Measurements from ENCODE around the gene ANKRD11. TPM values are rescaled to one million over a fixed set of nuclear protein-coding genes. Genes with fewer than 3 reads are reported as not detected.

The ANKRD11 gene
- total and polyA plus RNA-seq, 12 donors = 47.7 to 93.6 (median 66.2) TPM

- no peaks in the 10 kb centered on the region for H3K27me3 ChIP-seq
- TF ChIP-seq, protein P1, sequence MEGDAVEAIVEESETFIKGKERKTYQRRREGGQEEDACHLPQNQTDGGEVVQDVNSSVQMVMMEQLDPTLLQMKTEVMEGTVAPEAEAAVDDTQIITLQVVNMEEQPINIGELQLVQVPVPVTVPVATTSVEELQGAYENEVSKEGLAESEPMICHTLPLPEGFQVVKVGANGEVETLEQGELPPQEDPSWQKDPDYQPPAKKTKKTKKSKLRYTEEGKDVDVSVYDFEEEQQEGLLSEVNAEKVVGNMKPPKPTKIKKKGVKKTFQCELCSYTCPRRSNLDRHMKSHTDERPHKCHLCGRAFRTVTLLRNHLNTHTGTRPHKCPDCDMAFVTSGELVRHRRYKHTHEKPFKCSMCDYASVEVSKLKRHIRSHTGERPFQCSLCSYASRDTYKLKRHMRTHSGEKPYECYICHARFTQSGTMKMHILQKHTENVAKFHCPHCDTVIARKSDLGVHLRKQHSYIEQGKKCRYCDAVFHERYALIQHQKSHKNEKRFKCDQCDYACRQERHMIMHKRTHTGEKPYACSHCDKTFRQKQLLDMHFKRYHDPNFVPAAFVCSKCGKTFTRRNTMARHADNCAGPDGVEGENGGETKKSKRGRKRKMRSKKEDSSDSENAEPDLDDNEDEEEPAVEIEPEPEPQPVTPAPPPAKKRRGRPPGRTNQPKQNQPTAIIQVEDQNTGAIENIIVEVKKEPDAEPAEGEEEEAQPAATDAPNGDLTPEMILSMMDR (IDR thresholded peaks at IDR 0.05) = peak; percentile 7 to 40 (median 25)
- H3K4me1 ChIP-seq = peaks cover 20 to 75% (median 61%) of the 10 kb centered on the region in 9 donors
- no peaks in the 10 kb centered on the region for H3K9me3 ChIP-seq
- 1 to 2% methylated on average over 54 to 70 of the region's 71 CpGs for WGBS, 2 donors
- peaks cover 0 to 11% (median 0%) of the 10 kb centered on the region in 9 donors for H3K36me3 ChIP-seq
- peak; percentile 82 to 89 for DNase-seq
- H3K4me3 ChIP-seq = peak overlapping the region; percentile 70 to 98 (median 83)
- peak; percentile 17 to 70 (median 48) for ATAC-seq
- H3K27ac ChIP-seq = peak overlapping the region; percentile 88 to 98 (median 94)
- intact Hi-C loops (cut with DNase I) = loop anchor here in 6 of 10 donors (5.0 to 10.0 kb wide), 7 partner anchors 37 to 268 kb away; no protein-coding TSS in a partner anchor
These were observed 1.1 kb downstream of the ANKRD11 start for GRCh38 chr16:89489040-89489897.

- no peak overlapping the region for H3K4me3 ChIP-seq
- no peaks in the 10 kb centered on the region for H3K9me3 ChIP-seq
- peaks cover 0 to 8% (median 0%) of the 10 kb centered on the region in 9 donors for H3K36me3 ChIP-seq
- intact Hi-C loops (cut with DNase I) = loop anchor here in 6 of 10 donors (5.0 to 10.0 kb wide), 7 partner anchors 33 to 272 kb away; no protein-coding TSS in a partner anchor
- DNase-seq (no peak), ATAC-seq (no peak)
- H3K27me3 ChIP-seq = no peaks in the 10 kb centered on the region
- TF ChIP-seq, protein P1 (IDR thresholded peaks at IDR 0.05) = no peak
- peaks cover 33 to 83% (median 82%) of the 10 kb centered on the region in 9 donors for H3K4me1 ChIP-seq
- H3K27ac ChIP-seq = peak overlapping the region in 1 of 10 donors; percentile 48
- 31 to 48% methylated on average over 4 of the region's 4 CpGs for WGBS, 2 donors
These were observed 4.6 kb downstream of the ANKRD11 start for GRCh38 chr16:89485701-89486246.

DNA sequence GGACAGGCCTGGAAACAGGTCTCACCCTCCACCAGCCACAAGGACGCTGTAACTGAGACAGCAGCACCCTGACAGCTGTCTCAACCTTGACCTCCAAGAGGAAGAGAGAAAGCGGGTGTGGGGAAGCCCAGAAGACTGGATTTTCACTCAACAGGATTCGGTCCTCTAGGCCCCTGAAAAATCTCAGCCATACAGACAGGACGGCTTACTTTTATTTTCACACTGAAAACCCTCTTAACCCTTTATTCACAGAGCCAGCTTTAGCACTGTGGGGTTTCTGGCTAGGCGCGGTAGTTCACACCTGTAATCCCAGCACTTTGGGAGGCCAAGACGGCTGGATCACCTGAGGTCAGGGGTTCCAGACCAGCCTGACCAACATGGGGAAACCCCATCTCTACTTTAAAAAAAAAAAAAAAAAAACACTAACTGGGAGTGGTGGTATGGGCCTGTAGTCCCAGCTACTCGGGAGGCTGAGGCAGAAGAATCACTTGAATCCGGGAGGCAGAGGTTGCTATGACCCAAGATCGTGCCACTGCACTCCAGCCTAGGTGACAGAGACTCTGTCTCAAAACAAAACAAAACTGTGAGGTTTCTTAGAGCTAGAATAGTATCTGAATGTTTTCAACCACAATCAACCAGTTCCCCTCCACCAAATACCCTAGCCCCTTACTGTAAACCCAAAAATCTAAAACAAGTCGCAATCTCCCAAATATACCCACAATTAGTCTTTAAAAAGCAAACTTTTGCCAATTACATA, 5.3 kb downstream of the ANKRD11 start:
- peak overlapping the region in 3 of 10 donors; percentile 3 to 48 (median 41) for H3K27ac ChIP-seq
- TF ChIP-seq, protein P1 (IDR thresholded peaks at IDR 0.05) = no peak
- H3K27me3 ChIP-seq = no peaks in the 10 kb centered on the region
- peaks cover 0 to 8% (median 0%) of the 10 kb centered on the region in 9 donors for H3K36me3 ChIP-seq
- ATAC-seq = no peak
- H3K4me1 ChIP-seq = peaks cover 33 to 90% (median 82%) of the 10 kb centered on the region in 9 donors
- no peaks in the 10 kb centered on the region for H3K9me3 ChIP-seq
- WGBS, 2 donors = 64 to 69% methylated on average over 11 of the region's 11 CpGs
- H3K4me3 ChIP-seq = peak overlapping the region in 1 of 10 donors; percentile 0
- no peak for DNase-seq
- intact Hi-C loops (cut with DNase I) = loop anchor here in 6 of 10 donors (5.0 to 10.0 kb wide), 8 partner anchors 33 to 272 kb away; no protein-coding TSS in a partner anchor

Measured in heart right ventricle (tissue), 16 donors.